K562 (cell line): Measurements from ENCODE around the gene NUTF2. TPM values are rescaled to one million over a fixed set of nuclear protein-coding genes. Genes with fewer than 3 reads are reported as not detected.

Source experiments
- CHCHD3 ChIP-seq: fragments of 250-450 bp; sonication (Bioruptor Pico); IDR thresholded peaks from 2 replicates; pipeline ENCODE4 v2.1.2; 2022; ENCODE audit warnings: mild to moderate bottlenecking
- EGR1 ChIP-seq: fragments of 450-650 bp; conservative IDR thresholded peaks from 2 replicates; pipeline ENCODE4 v1.6.1; 2017; ENCODE audit warnings: mild to moderate bottlenecking
- EP300 ChIP-seq: IDR thresholded peaks from 2 replicates; pipeline ENCODE4 v1.6.1; 2012; ENCODE audit warnings: low read length, improper control_type of control experiment
- ETV6 ChIP-seq, 3 experiments: fragments of 150-350 bp in 1 of 3; sonication (generic) in 1 of 3; formaldehyde crosslinking in 1 of 3; IDR thresholded peaks; 2 replicates each; pipeline versions ENCODE4 v1.6.1 to v1.8.0; 2014 to 2022; ENCODE audit warnings: borderline replicate concordance in 2 of 3, low read depth in 2 of 3, antibody characterized with exemption in 1 of 3, low read length in 1 of 3, mild to moderate bottlenecking in 1 of 3, missing genetic modification reagents in 1 of 3
- KAT8 ChIP-seq: fragments of 450-650 bp; IDR thresholded peaks from 2 replicates; pipeline ENCODE4 v1.6.1; 2016; ENCODE audit warnings: low read depth, mild to moderate bottlenecking
- KDM5B ChIP-seq: fragments of 200-600 bp; sonication (generic); IDR thresholded peaks from 2 replicates; pipeline ENCODE4 v1.6.1; 2012; ENCODE audit warnings: low read depth, mild to moderate bottlenecking, moderate library complexity, low read length, control low read depth, inconsistent platforms; ENCODE audit not compliant: insufficient replicate concordance
- NFIX ChIP-seq: fragments of 250-450 bp; sonication (Bioruptor Pico); IDR thresholded peaks from 2 replicates; pipeline ENCODE4 v1.4.0; 2020; ENCODE audit warnings: low read depth, mild to moderate bottlenecking, moderate library complexity
- NFRKB ChIP-seq: fragments of 450-650 bp; IDR thresholded peaks from 2 replicates; pipeline ENCODE4 v1.6.1; 2016; ENCODE audit warnings: low read depth
- NR2C1 ChIP-seq, 2 experiments: fragments of 450-650 bp; IDR thresholded peaks; 2 replicates each; pipeline ENCODE4 v1.6.1; 2017; ENCODE audit warnings: mild to moderate bottlenecking in 2 of 2, antibody characterized with exemption in 1 of 2, inconsistent platforms in 1 of 2, missing compliant biosample characterization in 1 of 2, missing genetic modification characterization in 1 of 2
- PCBP2 ChIP-seq: fragments of 200-400 bp; formaldehyde crosslinking; IDR thresholded peaks from 2 replicates; pipeline ENCODE4 v1.6.1; 2018; ENCODE audit warnings: low read length, low read depth, mild to moderate bottlenecking, moderate library complexity; ENCODE audit not compliant: poor library complexity, severe bottlenecking
- ZNF324 ChIP-seq: fragments of 250-450 bp; sonication (Bioruptor Pico); IDR thresholded peaks from 2 replicates; pipeline ENCODE4 v1.4.0; 2020; ENCODE audit warnings: mild to moderate bottlenecking
- ZNF668 ChIP-seq: fragments of 250-450 bp; sonication (Bioruptor Pico); IDR thresholded peaks from 2 replicates; pipeline ENCODE4 v1.8.0; 2022; ENCODE audit warnings: mild to moderate bottlenecking, inconsistent platforms
- ZNF76 ChIP-seq: fragments of 250-450 bp; sonication (Bioruptor Pico); IDR thresholded peaks from 2 replicates; pipeline ENCODE4 v1.4.0; 2020; ENCODE audit warnings: mild to moderate bottlenecking, moderate library complexity, borderline replicate concordance
- polyA plus RNA-seq, 8 experiments: library from polyadenylated mRNA; depleted of rRNA in 4 of 8; stranded (reverse) in 5 of 8; unstranded in 3 of 8; fragments of >200 nt; fragmentation: Nextera tagmentation in 2 of 8; fragmentation: Illumina TruSeq in 1 of 8; extraction: Ambion mirVana in 2 of 8; extraction: Trizol in 1 of 8; gene quantifications; 2 replicates each; pipeline versions ENCODE4 v1.2.1 to v1.2.3, GENCODE V29; 2011 to 2014; ENCODE audit warnings: inconsistent platforms in 1 of 8, missing spikeins in 1 of 8
- total RNA-seq, 7 experiments: library from RNA; depleted of rRNA in 6 of 7; stranded (reverse); fragments of >200 nt in 6 of 7; fragmentation: Illumina TruSeq in 2 of 7; extraction: Trizol in 2 of 7; gene quantifications; 2 replicates each; pipeline versions ENCODE4 v1.2.1 to v1.2.3, GENCODE V29; 2011 to 2021; ENCODE audit warnings: low replicate concordance in 1 of 7
- TF ChIP-seq, protein P1 (sequence below), 2 experiments: fragments of 450-650 bp in 1 of 2; IDR thresholded peaks; 2 replicates each; pipeline ENCODE4 v1.6.1; 2011 to 2017; ENCODE audit warnings: low read depth in 2 of 2, antibody characterized with exemption in 1 of 2, borderline replicate concordance in 1 of 2, low read length in 1 of 2, mild to moderate bottlenecking in 1 of 2, mixed read lengths in 1 of 2; ENCODE audit not compliant: control insufficient read depth in 1 of 2
- TF ChIP-seq, protein P2 (sequence below): fragments of 200-800 bp; sonication (Bioruptor generic); IDR thresholded peaks from 2 replicates; pipeline ENCODE4 v1.6.1; 2016; ENCODE audit warnings: missing genetic modification characterization, missing compliant biosample characterization
- TF ChIP-seq, protein P3 (sequence below), 3 experiments: fragments of 200-800 bp in 1 of 3; sonication (Bioruptor generic) in 1 of 3; sonication (generic) in 1 of 3; formaldehyde crosslinking in 1 of 3; IDR thresholded peaks; 2 replicates each; pipeline versions ENCODE4 v1.6.1 to v1.8.0; 2016 to 2022; ENCODE audit warnings: mild to moderate bottlenecking in 2 of 3, missing compliant biosample characterization in 2 of 3, missing genetic modification characterization in 2 of 3, missing genetic modification reagents in 1 of 3

The NUTF2 gene
- total and polyA plus RNA-seq, 9 of the 15 experiments (the other 6 are each of a cell fraction or from before 2014, with no cell fraction given): 106 to 248 (median 147) TPM

DNA sequence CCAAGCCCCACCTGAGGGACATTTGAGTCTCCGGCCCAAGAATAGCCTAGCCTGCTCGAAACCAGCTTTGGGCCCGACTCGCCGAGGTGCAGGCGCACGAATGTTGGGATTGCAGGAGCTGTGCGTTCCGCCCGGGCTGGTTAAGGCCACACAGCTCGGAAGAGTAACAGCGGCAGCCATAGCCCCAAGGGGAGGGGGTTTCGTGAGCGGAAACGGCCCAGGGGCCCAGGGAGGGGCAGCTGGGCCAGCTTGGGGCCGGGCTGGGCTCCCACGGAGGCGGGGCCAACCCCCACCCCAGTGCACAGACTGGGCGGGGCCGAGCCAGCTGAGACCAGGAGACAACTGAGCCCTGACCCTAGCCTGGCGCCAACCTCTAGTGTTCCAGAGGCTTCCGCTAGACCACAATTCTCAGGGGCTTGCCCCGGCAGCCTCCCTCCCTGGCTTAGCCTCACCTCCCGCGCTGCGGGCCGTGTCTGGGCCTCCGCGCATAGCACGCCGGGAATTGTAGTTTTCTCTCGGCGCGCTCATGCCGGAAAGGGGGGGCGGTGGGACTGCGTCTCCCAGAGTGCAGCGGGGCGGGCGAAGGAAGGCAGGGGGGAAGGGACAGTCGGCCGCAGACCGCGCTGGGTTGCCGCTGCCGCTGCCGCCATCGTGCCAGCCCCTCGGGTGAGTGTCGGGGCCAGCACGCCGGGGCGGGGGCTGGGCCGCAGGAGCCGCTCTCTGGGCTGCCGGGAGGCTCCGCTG is at the start of gene NUTF2 (continued):
- TF ChIP-seq, protein P1, sequence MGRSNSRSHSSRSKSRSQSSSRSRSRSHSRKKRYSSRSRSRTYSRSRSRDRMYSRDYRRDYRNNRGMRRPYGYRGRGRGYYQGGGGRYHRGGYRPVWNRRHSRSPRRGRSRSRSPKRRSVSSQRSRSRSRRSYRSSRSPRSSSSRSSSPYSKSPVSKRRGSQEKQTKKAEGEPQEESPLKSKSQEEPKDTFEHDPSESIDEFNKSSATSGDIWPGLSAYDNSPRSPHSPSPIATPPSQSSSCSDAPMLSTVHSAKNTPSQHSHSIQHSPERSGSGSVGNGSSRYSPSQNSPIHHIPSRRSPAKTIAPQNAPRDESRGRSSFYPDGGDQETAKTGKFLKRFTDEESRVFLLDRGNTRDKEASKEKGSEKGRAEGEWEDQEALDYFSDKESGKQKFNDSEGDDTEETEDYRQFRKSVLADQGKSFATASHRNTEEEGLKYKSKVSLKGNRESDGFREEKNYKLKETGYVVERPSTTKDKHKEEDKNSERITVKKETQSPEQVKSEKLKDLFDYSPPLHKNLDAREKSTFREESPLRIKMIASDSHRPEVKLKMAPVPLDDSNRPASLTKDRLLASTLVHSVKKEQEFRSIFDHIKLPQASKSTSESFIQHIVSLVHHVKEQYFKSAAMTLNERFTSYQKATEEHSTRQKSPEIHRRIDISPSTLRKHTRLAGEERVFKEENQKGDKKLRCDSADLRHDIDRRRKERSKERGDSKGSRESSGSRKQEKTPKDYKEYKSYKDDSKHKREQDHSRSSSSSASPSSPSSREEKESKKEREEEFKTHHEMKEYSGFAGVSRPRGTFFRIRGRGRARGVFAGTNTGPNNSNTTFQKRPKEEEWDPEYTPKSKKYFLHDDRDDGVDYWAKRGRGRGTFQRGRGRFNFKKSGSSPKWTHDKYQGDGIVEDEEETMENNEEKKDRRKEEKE (IDR thresholded peaks at IDR 0.05; ENCODE audit: borderline replicate concordance in 1 of 2, control insufficient read depth in 1 of 2, low read depth in 2 of 2, low read length in 1 of 2): peak in 1 of 2 experiments; percentile 72; a peak in 1 of 4 replicates
- TF ChIP-seq ETV6 (IDR thresholded peaks at IDR 0.05; ENCODE audit: borderline replicate concordance in 1 of 2, low read depth in 2 of 2, low read length in 1 of 2) (peak in 1 of 2 experiments; percentile 33; a peak in 1 of 4 replicates), ETV6 (CRISPR knock-in tag; IDR thresholded peaks at IDR 0.05; ENCODE audit: borderline replicate concordance) (no peak), PCBP2 (peak; percentile 41), EGR1 (peak; percentile 84), EP300 (peak; percentile 51), ZNF324 (no peak), ZNF76 (CRISPR knock-in tag) (no peak; the same call in 1 of the 2 replicates), ZNF668 (CRISPR knock-in tag) (no peak), NFIX (CRISPR knock-in tag) (no peak), KDM5B (peak; percentile 76), CHCHD3 (CRISPR knock-in tag) (no peak), NR2C1 (IDR thresholded peaks at IDR 0.05) (peak; percentile 86), NR2C1 (tag; IDR thresholded peaks at IDR 0.05) (peak; percentile 93), KAT8 (no peak), NFRKB (peak; percentile 57; the same call in 1 of the 2 replicates)
- TF ChIP-seq, protein P2, sequence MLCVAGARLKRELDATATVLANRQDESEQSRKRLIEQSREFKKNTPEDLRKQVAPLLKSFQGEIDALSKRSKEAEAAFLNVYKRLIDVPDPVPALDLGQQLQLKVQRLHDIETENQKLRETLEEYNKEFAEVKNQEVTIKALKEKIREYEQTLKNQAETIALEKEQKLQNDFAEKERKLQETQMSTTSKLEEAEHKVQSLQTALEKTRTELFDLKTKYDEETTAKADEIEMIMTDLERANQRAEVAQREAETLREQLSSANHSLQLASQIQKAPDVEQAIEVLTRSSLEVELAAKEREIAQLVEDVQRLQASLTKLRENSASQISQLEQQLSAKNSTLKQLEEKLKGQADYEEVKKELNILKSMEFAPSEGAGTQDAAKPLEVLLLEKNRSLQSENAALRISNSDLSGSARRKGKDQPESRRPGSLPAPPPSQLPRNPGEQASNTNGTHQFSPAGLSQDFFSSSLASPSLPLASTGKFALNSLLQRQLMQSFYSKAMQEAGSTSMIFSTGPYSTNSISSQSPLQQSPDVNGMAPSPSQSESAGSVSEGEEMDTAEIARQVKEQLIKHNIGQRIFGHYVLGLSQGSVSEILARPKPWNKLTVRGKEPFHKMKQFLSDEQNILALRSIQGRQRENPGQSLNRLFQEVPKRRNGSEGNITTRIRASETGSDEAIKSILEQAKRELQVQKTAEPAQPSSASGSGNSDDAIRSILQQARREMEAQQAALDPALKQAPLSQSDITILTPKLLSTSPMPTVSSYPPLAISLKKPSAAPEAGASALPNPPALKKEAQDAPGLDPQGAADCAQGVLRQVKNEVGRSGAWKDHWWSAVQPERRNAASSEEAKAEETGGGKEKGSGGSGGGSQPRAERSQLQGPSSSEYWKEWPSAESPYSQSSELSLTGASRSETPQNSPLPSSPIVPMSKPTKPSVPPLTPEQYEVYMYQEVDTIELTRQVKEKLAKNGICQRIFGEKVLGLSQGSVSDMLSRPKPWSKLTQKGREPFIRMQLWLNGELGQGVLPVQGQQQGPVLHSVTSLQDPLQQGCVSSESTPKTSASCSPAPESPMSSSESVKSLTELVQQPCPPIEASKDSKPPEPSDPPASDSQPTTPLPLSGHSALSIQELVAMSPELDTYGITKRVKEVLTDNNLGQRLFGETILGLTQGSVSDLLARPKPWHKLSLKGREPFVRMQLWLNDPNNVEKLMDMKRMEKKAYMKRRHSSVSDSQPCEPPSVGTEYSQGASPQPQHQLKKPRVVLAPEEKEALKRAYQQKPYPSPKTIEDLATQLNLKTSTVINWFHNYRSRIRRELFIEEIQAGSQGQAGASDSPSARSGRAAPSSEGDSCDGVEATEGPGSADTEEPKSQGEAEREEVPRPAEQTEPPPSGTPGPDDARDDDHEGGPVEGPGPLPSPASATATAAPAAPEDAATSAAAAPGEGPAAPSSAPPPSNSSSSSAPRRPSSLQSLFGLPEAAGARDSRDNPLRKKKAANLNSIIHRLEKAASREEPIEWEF (CRISPR knock-in tag): no peak
- TF ChIP-seq, protein P3, sequence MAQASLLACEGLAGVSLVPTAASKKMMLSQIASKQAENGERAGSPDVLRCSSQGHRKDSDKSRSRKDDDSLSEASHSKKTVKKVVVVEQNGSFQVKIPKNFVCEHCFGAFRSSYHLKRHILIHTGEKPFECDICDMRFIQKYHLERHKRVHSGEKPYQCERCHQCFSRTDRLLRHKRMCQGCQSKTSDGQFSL (CRISPR knock-in tag; IDR thresholded peaks at IDR 0.05): peak; percentile 99
- TF ChIP-seq, protein P3 (tag; IDR thresholded peaks at IDR 0.05): peak in 1 of 2 experiments; percentile 94; a peak in 2 of 4 replicates
